GM12891 (cell line): ENCODE measurements around the gene CNIH3.

Experiments used
- POLR2A ChIP-seq: IDR thresholded peaks from 2 replicates; pipeline ENCODE4 v1.6.1; 2011; ENCODE audit warnings: low read depth, low read length, control low read depth
- POLR2AphosphoS5 ChIP-seq: IDR thresholded peaks from 2 replicates; pipeline ENCODE4 v1.6.1; 2011; ENCODE audit warnings: low read depth, low read length, control low read depth

DNA sequence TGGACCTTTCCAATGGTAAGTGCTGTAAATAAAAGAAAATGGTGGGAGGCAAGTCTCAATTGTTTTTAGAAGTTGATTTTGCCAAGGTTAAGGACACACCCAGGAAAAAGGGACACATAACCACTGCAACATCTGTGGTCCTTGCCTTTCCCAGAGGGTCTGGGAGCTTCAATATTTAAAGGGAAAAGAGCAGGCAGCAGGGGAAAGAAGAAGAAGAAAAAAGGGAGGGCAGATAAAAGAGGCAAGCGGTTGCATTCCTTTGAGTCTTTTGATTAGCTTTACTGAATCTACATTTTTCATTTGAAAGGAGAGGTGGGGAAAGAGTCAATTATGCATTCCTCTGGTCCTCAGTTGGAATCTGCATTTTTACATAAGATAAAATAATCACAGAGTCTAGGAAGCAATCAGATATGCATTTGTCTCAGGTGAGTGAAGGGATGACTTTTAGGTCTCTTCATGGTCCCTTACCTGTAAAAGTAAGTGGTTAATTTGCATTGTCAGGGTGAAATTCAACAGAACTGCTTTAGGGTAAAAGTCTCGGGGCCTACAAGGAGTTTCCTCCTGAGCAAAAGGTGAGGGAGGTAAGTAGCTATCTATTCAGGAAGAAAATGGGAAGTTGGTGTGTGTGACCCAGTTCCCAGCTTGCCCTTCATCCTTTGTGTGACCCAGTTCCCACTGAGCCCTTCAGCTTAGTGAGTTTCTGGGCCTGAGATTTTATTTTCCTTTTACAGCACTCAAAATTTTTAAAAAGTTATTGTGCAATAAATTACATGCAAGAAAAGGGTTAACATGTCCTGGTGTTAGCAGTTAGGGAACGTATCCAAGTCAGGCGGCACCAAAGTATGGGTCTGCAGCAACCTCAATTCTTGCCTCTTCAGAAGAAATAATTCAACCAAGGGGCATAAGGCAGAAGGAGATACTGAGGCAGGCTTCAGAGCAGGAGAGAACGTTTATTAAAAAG, 8.6 kb upstream of the CNIH3 start:
- no peak for TF ChIP-seq POLR2A
- TF ChIP-seq POLR2AphosphoS5, result no peak
